GM10248 (cell line): ENCODE measurements around the gene ZNF784.
A peak's percentile ranks its signal among the peaks of the same experiment; 100 is the strongest.

ENCODE experiments used
- CTCF ChIA-PET: fragments of 300-600 bp; sonication (Branson Sonifier 250); formaldehyde crosslinking; extraction: SDS; loops from one replicate; lab custom pipeline; 2021; ENCODE audit warnings: antibody characterized with exemption; lab: Yijun Ruan, JAX
- POLR2A ChIA-PET: fragments of 350-650 bp; sonication (Branson Sonifier 250); formaldehyde crosslinking; extraction: SDS; loops from one replicate; lab custom pipeline; 2020; ENCODE audit warnings: antibody characterized with exemption; lab: Yijun Ruan, JAX
- DNase-seq: peaks from one replicate; pipeline ENCODE4 v3.0.0; 2012; ENCODE audit errors: extremely low spot score
- TF ChIP-seq, protein P1 (sequence below): IDR thresholded peaks from 2 replicates; pipeline ENCODE4 v1.5.1; 2012; ENCODE audit warnings: mild to moderate bottlenecking, low read depth; ENCODE audit errors: extremely low read depth, missing control alignments, control extremely low read depth

Gene ZNF784

DNA sequence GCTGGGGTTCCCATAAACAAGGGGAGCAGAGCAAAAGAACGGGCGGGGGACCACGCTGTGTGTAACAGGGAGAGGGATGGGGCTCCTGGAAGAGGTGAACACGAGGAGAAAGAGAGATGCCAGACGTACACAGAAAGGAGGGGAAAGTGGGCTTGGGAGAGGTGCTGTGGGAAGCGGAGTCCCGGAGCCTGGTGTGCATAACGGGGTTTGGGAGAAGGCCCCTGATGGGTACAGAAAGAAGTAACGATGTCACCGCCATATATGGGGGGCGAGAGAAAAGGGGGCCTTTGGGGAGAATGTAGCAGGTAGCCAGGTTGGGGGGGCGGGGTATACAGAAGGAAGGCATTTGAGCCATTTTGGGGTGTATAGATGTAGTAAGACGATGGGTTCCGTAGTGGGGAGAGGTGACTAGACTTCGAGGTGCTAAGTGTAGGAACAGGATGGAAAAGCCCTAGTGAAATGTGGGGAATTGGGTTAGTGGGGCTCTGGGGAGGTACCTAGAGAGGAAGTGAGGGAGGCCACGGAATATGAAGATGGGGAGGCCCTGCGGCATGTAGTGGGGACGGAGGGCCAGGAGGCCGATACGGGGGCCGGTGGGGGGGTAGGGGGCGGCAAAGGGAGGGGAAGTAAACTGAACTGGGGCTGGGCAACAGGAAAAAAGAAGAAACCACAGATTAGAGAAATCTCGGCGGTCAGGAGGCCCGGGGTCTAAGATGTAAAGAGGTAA, 17.2 kb upstream of the ZNF784 start:
- POLR2A ChIA-PET, result interaction anchor here (0.7 kb wide), 1 partner anchor 672 kb away, joined by 4 read pairs; no protein-coding TSS in a partner anchor
- TF ChIP-seq, protein P1, sequence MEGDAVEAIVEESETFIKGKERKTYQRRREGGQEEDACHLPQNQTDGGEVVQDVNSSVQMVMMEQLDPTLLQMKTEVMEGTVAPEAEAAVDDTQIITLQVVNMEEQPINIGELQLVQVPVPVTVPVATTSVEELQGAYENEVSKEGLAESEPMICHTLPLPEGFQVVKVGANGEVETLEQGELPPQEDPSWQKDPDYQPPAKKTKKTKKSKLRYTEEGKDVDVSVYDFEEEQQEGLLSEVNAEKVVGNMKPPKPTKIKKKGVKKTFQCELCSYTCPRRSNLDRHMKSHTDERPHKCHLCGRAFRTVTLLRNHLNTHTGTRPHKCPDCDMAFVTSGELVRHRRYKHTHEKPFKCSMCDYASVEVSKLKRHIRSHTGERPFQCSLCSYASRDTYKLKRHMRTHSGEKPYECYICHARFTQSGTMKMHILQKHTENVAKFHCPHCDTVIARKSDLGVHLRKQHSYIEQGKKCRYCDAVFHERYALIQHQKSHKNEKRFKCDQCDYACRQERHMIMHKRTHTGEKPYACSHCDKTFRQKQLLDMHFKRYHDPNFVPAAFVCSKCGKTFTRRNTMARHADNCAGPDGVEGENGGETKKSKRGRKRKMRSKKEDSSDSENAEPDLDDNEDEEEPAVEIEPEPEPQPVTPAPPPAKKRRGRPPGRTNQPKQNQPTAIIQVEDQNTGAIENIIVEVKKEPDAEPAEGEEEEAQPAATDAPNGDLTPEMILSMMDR, result no peak
- peak; percentile 42 for DNase-seq
- CTCF ChIA-PET, result interaction anchor here (1.9 to 5.0 kb wide), 3 partner anchors 8 to 13 kb away, joined by 9 to 31 read pairs (median 10); partner anchors contain the start of gene U2AF2

DNA sequence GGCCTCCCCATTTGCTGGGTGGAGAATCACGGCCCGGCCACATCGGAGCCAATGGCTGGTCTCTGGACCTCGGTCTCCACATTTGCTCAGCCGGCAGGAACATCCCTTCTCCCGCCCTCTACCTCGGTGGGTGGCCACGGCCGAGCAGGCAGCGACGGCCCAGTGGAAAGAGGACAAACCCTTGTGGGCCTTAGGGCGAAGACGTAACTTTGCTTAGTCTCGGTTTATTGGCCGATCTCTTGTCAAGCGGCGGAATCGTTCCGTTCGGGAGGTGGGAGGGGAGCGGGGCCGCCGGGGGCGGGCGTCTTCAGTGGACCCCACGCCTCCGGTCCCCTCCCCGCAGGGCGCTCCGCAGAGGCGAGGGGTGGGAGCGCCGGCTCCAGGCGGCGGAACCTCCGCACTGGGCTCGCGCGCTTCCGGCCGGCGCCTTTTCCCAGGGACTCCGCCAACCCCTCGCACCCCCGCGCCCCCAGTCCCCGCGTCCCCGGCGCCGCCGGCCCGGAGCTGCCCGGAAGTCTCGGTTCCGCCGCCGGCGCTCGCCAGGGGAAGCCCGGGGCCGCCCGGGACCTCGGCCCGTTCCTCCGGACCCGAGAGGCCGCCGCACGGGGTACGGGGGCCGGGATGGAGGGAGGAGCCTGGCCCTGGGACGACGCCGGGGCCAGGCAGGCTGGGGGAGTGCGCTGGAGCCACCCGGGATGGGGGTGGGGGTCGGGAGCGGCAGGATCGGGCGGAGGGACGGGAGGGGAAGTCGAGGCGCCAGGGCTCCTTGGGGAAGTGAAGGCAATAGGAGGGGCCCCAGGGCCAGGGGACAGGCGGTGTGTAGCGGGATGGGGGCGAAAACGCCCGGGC, 16.4 kb upstream of the ZNF784 start, which contains the start of gene ZNF580:
TSS of gene ZNF580 (plus strand) at position 426 of the 849 bp plus-strand sequence. CDS start 1,507 bp downstream, outside the sequence.
- ChIA-PET CTCF (interaction anchor here (0.6 to 2.2 kb wide), 2 partner anchors 14 to 500 kb away, joined by 3 to 10 read pairs; partner anchors contain the start of gene U2AF2), POLR2A (interaction anchor here (0.6 to 0.7 kb wide), 2 partner anchors 238 to 673 kb away, joined by 4 read pairs; no protein-coding TSS in a partner anchor)
- peak; percentile 73 for DNase-seq
- TF ChIP-seq, protein P1, result no peak

DNA sequence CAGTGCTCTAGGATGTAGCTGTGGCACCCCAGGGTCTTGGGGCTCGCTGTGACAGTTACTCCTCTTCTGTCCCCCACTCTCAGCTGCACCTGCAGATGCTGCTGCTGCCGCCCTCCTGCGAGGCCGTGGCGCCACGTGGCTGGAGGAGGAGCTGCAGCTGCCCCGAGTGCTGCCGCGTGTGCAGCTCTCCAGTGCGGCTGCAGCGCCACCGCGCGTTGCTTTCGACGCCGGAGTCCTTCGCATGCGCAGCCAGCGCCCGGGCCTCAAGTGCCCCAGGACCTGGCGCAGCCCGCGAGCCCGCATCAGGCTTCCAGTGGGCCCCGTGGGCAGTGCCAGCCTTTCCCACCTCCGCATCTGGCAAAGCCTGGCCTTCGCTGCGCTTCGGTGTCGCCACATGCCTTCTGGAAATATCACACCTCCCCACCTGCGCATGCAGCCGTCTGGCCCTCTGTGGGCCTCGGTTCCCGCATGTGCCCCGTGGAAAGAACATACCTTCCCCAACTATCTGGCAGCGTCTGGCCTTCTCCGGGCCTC, 15.7 kb upstream of the ZNF784 start:
- ChIA-PET POLR2A (interaction anchor here (0.6 kb wide), 1 partner anchor 238 kb away, joined by 4 read pairs; no protein-coding TSS in a partner anchor), CTCF (interaction anchor here (0.6 to 2.2 kb wide), 3 partner anchors 14 to 499 kb away, joined by 3 to 10 read pairs (median 3); partner anchors contain the start of gene U2AF2)
- TF ChIP-seq, protein P1, result peak; percentile 68
- peak; percentile 60 for DNase-seq

DNA sequence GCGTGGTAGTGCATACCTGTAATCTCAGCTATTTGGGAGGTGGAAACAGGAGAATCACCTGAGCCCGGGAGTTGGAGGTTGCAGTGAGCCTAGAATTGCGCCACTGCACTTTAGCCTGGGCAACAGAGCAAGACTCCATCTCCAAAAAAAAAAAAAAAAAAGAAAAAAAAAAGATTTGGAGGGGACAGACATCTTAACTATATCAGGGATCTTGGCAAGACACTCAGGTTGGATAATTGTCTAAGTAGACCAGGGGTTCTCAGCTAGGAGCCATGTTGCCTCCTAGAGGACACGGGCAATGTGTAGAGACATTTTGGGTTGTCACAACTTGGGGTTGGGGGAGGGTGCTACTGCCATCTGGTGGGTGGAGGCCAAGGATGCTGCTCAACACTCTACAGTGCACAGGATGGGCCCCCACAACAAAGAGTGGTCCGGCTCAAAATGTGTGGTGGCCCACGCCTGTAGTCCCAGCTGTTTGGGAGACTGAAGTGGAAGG, 14.5 kb upstream of the ZNF784 start:
- no peak for DNase-seq
- CTCF ChIA-PET, result interaction anchor here (1.3 to 9.0 kb wide), 6 partner anchors 8 to 694 kb away, joined by 3 to 84 read pairs (median 4); partner anchors contain the start of genes CCDC106 and U2AF2
- POLR2A ChIA-PET, result interaction anchor here (0.6 kb wide), 1 partner anchor 16 kb away, joined by 7 read pairs; no protein-coding TSS in a partner anchor
- TF ChIP-seq, protein P1, result peak; percentile 43

DNA sequence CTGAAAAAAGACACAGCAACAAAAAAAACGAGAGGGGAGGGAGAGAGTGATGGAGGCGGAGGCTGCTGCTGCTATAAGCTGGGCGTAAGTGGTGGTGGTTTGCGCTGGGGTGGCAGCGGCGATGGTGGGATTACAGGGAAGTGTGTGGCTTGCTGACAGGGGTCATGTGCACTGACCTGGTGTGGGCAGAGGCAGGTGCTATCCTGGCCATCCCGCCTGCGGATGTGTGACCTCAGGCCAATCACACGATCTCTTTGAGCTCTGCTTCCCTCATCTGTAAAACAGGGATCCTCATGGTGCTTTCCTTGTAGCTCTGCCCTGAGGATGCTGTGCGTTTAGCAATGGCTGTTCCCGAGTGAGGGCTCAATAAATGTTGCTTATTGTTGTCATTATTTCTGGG, 13.2 kb upstream of the ZNF784 start:
- ChIA-PET POLR2A (interaction anchor here (0.7 to 2.7 kb wide), 5 partner anchors 10 to 172 kb away, joined by 3 to 8 read pairs (median 4); partner anchors contain the start of gene CCDC106), CTCF (interaction anchor here (0.7 to 9.0 kb wide), 10 partner anchors 10 to 672 kb away, joined by 3 to 84 read pairs (median 4); partner anchors contain the start of genes CCDC106, NAT14, U2AF2 and ZNF865)
- no peak for DNase-seq
- TF ChIP-seq, protein P1, result no peak
